ENCODE measurements around the gene SETBP1.

The SETBP1 gene

DNA sequence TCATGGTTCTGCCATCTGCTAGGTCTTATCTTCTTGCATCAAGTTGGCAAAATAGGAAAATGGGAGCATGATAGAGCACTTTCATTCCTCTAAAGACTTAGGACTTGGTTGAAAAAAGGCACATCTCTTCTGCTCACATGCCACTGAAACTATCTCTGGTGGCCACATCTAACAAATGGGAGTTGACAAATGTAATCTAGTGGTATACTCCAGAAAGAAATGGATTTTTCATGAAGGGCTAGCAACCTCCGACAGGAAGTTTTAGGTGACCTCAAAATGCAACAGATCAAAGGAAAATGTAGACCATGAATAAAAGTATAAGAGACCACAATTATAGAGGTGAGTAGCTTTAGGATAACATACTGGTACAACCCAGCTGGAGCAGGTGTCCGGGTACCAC is 224.1 kb downstream of the SETBP1 start:
- no peak for DNase-seq (ENCODE audit: low read depth)

DNA sequence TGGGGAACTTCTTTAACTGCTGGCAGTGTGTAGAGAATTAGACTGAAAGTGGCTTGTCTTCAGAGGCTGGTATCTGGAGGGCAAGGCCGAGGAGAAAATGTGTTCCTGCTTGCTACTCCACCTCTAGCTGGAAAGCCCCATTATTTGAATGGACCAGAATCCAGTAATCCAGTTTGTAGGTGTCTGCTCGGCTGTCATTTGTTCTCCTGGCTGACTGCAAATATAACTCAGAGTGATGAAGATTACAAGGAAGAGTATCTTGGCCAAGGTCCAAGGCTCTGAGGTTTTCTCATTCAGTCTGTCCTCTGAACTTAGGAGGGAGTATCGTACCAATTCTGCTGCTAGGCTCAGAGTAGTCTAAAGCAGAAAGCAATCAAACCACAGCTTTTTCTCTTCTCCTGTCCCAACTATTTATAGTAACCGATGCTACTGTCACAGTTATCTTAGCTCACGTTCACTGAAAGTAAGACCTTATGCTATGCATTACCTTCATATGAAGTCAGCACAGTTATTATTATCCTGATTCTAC is 228.6 kb downstream of the SETBP1 start:
- no peak for DNase-seq (ENCODE audit: low read depth)

DNA sequence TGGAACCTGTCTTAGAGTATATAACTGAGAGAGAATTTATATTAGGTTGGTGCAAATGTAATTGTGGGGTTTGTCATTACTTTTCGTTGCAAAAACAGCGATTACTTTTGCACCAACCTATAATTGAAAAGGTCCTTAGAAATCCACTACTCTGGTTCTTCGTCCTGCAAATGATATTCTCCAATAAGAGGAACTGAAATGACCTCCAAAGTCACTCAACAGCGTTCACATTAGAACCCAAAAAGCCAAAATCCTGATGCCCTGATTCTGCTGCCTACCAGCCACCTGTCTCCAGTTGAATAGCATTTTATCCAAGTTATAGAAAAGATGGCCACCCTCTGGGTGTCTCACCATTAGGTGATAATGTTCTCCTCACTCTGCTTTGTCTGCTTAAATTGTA is 230.6 kb downstream of the SETBP1 start:
- no peak for DNase-seq (ENCODE audit: low read depth)

DNA sequence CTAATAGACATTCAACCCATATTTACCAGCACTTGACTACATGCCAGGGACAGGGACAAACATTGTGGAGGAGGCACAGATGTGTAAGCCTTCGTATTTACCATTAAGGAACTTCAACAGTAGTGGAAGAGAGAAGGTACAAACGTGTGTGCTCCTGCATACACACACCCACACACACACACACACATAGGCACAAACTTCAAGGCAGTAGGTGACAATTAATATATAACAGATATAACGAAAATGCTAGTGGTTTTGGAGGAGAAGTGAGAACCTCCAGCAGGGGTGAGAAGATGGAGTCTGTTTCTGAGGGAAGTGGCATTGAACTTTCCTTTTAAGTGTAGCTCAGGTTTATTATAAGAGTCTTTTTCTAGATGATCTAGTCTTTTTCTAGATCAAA is 231.1 kb downstream of the SETBP1 start:
- no peak for DNase-seq (ENCODE audit: low read depth)

DNA sequence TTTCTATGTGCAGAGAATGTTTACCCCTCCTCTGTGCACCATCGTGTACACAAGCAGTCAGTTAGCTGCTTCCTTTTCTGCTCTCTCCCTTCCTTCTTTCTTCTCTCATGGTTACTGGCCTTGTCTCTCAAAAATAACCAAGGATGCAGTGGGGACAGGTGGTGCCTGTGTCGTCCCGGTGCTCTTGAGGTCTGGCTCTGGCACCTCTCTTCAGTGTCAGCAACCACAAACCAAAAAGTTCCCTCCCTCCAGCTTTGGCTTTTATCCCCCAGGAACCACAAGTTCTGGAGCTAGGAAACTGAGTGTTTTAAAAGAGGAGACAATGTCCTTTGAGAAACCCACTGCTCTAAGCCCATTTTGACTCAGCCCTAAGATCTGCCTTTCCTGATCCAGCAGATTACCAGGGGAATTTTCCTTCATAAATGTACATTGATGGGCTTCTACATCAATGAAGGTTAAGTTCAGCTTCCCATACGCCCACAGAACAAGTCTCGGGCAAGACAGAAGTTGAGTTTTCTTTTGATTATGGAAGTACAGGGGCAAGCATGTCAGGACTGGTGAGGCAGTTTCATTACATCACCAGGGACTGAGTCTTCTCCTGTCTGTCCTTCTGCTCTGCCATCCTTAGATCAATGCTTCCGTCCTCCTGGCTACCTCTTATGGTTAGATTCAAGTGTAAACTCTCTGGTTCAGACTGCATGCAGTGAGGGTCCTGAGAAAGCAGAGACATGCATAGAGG is 232.2 kb downstream of the SETBP1 start:
- DNase-seq (ENCODE audit: low read depth), result no peak

DNA sequence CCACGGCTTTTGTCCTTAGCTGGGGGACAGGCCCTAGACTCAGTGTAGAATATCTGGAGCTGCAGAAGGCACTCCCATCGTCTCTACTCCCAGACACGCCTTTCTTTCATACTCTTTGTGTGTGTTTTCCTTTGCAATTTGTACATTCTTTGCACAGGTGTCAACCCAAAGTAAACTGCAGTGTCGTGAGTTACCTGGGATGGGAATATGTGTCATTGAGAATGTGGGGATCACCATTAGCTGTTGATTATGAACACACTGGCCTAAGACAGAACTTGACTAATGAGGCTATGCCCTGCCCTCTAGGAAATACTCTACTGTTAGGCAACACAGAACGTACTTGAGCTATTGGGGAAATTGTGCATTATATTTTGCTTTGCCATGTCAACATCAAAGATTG is 233.3 kb downstream of the SETBP1 start:
- DNase-seq (ENCODE audit: low read depth), result no peak

DNA sequence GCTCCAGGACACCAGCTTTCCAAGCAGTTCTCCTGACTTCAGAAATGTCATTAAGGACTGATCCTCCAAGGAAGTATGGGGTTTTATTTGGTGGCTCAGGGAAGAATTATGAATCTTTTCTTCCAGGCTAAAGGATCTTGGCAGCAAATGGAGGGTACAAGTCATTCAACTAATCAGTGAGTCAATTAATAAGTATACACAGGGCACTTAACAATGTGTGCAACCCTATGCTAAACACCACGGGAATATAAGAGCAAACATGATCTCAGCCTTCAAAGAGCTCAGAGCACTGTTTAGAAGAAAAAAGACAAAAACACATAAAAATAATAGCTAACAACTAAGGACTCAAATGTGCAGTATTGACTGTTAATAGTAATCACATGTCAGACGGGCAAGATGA is 234.5 kb downstream of the SETBP1 start:
- DNase-seq (ENCODE audit: low read depth), result no peak

DNA sequence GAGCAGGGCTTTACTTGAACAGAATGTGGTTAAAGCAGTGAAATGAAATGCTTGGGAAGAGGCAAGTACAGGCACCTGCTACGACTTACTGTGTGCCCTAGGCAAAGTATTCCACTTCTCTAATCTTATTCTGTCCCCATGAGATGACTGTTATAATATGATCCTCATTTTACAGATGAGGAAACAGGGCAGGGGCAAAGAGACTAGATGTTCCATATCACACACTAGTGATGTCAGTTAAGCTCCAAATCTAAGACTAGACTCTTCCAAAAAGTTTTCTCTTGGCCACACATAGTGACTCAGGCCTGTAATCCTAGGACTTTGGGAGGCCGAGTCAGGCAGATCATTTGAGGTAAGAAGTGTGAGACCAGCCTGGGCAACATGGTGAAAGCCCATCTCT is 235.0 kb downstream of the SETBP1 start:
- no peak for DNase-seq (ENCODE audit: low read depth)

DNA sequence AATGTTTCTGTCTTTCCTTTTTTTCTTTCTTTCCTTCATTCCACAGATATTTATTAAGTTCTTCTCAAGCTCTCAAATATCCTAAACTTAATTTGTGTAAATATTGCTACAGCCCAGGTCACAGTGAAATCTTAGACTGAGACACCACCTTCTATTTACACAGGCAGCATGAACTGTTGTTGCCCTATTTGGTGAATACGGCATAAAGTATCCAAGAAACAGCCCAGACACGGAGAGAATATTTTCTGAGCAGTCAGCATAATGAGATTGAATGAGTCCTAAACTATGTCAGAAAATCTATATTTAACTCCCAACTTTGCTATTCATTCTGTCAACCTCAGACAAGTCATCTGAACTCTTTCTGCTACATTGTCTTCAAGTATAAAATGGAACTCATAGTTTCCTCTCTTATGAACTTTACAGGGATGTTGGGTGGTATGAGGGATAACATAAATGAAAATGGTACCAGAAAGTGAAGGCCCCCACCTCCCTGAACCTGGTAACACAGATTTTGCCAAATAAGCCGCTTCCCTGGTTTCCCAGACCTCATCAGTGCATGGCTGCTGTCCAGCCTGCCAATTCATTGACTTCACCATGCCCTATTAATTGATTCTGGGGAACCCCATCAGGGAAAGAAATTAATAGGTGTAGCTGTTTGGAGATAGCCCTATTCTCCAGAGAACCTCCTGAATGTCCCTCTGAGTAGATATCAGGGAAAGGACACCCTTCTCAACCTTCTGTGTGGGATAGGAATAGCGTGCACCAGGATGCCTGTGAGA is 235.9 kb downstream of the SETBP1 start:
- DNase-seq (ENCODE audit: low read depth), result no peak

DNA sequence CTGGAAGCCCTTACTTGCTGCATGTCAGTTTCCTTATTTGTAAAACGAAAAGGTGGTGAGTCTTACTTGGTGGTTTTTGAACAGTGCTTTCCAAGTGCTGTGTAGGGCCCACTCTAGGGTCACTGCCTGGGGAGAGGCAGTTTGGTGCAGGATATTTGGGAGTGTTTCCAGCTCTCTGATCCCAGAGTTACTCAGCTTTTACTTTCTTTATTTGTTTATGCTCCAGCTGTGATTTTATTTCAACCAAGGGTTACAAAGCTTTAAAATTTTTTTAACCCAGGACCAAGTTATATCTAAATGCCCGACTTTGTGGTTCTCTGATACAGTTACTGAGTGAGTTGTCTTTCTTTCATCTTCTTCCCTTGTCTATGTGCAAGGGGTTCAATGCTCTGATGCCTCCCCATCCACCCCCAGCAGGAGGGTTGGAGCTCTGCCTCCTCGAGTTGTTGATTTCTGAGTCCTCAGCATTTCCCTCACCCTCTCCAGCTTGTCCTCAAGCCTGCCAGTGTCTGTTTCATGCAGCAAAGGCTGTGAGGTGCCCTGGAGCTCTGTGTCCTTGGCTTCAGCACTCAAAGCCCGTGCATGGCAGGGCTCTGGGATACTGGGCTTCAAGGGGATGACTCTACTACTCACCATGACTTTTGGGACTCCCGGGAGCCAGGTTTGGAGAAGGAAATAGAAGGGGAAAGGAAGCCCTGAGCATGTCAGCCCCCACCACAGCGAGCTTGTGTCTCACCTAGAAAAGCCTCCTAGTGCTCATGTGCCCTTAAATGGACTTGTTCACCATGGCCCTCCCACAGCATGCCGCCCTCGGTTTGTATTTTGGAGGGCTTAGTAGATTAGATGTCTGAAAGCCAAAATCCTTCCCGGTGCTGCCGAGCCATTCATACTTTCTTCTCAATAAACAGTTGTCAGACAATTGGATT is 236.8 kb downstream of the SETBP1 start:
- DNase-seq (ENCODE audit: low read depth), result no peak

DNA sequence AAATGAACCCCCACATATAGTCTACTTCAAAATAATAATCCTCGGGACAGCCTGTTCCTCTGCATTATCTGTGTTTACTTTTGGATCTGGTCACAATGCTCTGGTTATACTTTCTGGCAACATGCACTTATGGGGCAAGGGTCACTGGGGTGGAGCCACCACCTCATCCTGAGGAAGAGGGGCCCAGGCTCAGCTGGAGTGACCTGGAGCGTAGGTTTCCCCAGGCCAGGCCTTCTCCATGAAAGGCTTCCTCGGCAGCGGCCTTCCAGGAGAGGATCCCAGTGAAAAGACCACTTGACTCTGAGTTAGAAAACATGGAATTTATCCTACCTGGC is 237.4 kb downstream of the SETBP1 start:
- DNase-seq (ENCODE audit: low read depth), result no peak

DNA sequence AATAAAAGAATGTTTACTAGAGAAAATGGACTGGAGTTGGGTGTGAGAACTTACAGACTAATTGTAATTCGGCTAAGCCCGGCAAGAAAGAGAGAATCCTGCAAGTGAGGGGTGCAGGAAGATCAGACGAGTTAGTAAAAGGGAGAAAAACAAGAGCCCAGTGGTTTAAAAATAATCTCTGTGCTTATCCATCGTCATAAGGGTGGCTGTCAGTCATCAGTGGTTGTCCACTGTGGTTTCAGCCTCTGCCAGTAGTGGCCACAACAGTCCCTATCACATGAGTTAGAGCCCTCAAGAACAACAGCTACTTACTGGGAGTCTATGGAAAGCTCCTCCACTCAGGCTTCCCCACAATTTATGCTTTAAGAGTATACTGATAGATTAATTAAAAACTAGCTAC is 239.8 kb downstream of the SETBP1 start:
- no peak for DNase-seq (ENCODE audit: low read depth)

DNA sequence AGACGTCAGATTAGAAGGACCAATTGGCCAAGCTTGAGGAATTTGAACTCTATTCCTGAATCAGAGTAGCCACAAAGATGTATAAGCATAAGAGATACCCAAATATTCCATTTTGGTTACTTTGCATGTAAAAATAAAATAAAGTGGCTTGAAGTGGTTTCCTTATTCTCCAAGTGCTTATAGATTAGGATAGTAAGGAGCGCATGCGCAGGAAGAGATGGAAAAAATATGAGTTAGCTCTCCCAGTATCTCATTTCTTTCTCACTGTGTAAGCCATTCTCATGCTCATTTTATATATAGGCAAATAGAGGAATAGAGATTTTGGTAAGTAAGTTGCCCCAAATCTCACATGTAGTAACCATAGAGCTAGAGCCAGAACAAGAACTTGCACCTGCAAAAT is 241.3 kb downstream of the SETBP1 start:
- no peak for DNase-seq (ENCODE audit: low read depth)

DNA sequence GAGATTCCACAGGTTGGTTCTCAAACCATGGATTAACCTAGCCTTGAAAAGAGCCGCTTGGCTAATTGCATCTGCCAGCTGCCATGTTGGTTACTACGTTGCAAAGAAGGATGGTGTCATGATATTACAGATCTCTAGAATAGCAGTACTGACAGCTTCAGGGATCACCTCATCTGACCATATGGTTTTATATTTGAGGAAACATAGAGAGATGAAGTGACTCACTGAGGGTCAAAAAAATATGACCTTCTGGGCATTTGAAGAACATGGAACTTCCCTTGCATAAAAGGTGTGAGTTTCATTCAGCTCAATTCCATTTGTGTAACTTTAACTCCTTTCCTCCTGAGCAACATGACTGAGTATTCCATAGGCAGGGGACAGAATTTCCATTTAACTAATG is 242.3 kb downstream of the SETBP1 start:
- DNase-seq (ENCODE audit: low read depth), result no peak

DNA sequence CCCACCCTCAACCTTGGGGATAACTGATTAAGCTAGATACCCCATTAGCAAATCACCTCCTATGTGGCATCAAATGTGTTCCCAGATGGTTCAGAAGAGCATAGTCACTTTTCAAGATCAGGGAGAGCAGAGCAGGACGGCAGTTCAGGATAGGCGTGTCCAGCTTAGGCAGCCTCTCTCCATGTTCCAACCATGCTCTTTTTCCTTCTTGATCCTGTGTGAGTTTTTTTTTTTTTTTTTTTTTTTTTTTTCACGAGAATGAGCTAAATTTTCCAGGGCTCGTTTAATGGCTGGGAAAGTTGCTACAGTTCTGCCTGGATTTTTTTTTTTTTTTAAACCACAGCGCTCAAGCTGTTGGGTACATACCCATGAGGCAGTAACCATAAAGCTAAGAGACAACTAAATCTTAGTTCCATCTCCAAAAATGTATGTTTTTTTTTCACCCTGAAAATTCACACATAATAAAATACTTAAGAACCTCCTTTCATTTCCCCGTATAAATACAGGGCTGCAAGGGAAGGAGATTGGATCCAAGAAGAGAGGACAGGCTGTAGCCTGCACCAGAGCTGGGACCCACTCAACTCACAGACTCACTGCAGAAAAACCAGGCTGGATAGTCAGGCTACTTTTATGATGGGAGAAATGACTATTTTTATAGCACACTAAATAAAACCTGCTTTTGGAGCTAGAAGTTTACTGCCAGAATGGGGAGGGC is 244.3 kb downstream of the SETBP1 start:
- DNase-seq (ENCODE audit: low read depth), result no peak

DNA sequence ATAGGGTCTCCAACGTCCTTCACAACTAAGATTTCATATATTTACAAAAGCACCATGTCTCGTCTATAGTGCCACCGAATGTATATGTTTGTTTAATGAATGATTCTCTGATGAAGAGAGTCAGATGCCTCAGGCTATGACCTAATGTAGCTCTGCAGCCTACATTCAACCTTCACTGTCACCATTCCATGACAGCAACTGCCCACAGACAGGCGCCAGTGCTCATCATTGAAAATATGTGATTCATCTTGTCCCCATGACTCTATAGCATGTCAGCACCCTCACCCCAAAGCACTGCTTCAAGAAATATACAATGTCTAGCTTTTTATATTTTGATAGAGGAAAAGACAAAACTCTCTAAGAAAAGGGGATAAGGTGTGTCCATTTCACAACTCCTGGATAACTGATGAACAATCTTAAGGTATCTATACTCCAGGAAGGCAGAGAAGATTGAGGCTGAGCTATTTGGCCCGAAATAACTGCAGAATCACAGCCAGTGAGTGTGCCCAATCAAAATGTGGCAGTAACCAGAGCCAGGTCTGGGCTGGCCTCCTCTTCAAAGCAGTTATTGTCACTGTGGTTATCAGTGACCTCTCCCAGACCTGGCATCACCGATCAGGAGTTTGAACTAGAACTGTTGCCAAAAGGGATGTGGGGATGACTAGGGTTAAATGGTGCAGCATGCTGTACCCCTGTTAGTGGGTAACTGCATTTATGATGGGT is 246.6 kb downstream of the SETBP1 start:
- DNase-seq (ENCODE audit: low read depth), result no peak

DNA sequence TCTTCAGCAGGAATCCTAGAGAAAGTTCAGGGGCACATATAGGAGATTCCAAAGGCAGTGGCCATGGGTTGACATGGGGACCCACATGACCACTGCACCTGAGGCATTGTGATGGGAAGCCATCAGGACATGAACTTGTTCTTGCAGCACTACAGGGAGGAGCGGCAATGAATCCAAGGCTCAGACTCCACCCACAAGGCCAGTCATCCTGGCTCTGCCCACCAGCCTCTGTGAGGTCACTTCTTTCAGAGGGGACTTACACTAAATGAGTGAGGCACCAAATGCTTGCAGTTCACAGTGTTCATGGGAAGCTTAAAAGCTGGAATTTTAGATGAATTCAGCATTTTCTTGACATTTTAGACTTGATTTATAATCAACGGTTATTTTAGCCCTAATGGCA is 254.2 kb downstream of the SETBP1 start:
- DNase-seq (ENCODE audit: low read depth), result no peak

DNA sequence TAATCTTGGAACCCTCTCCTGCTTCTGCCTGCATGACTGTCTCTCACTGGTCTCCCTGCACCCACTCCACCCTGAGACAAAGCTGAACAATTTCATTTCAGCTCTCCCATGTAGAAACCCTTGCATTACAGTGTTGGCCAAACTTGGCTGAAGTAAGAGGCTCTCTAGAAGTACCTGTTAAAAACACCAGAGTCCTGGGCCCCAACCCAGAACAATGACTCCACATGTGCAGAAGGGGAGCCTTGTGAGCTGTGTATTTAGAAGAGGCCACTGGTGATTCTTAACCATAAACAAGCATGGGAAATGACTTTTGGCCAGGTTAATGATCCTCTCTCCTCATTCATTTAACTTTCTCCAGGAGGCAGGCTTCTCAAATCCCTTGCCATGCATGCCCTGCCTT is 254.8 kb downstream of the SETBP1 start:
- no peak for DNase-seq (ENCODE audit: low read depth)

DNA sequence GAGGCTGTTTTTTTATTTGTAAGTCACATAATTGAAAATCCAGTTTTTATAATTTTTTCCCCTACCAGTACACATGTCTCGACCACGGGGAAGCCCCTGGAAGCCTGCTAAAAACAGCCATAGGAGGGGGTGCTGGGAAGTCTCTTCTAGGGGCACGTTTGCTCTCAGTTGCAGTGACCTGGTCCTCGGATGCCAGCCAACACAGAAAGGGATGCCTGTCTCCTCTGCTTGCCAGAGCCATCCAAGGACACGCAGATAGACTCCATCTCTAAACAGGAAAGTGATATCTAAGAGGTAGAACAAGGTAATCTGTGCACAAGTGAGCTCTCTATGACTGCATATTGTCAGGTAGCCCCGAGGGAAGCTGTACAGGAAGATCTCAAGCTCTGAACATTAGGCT is 255.8 kb downstream of the SETBP1 start:
- no peak for DNase-seq (ENCODE audit: low read depth)

DNA sequence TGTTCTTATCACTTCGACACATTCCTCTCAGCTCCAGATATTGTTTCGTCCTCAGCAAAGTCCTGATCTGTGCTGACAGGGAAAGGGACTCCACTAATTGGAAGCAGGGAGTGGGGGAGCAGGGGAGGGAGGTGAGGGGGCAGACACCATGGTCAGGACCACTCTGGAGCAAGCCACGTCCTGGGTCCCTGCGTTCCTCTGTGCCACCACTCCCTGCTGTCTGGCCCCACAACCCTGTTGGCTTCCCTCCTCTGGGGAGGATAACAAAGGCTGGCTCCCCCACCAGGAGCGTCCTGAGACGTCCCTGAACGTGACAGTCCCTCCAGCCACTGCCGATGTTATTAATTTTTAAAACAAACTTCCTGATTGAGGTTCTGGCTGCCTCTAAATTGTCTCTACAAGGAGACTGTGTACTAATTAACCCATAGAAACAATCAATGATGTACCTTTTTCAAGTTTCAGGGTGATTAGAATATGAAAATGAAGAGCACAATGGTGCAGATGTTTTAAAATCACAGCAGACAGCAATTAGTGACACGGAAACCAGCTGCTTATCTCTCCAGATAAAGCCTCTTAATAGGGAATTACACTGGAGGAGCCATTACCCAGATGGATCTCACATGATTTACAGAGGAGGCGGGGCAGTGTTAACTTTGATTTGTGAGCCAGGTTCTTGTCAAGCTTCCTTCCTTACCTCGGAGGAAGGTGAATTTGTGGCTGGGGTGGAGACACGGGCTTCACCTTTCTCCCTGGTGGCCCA is 257.5 kb downstream of the SETBP1 start:
- DNase-seq (ENCODE audit: low read depth), result no peak

All from stimulated activated CD8-positive, alpha-beta memory T cell treated with anti-CD3 and anti-CD28 coated beads, Interleukin-12 subunit alpha, Interleukin-12 subunit beta, amount 100 ng/mL, for 4 hours (primary cell).